ENCODE results near the gene COL5A1.

- no peak for TF ChIP-seq CTCF (optimal IDR thresholded peaks at IDR 0.05 in 1 of 3, IDR thresholded peaks at IDR 0.05 in 1 of 3, conservative IDR thresholded peaks at IDR 0.05 in 1 of 3; ENCODE audit: extremely low read depth in 1 of 3, insufficient read depth in 2 of 3, low read length in 3 of 3)
- no peak for TF ChIP-seq EZH2 (IDR thresholded peaks at IDR 0.05; ENCODE audit: low read length)
Observed at GRCh38 chr9:134730761-134731496, 89.3 kb downstream of the COL5A1 start.
